B cell (primary cell): ENCODE data around the gene LRRC4C. TPM values are rescaled to one million over a fixed set of nuclear protein-coding genes. Genes with fewer than 3 reads are reported as not detected.

Experiments used
- ATAC-seq: fragments of 200-7000 bp; cut with Tn5 transposase; one replicate; pipeline ENCODE4 v1.10.0; 2021; ENCODE audit warnings: low read depth, mild to moderate bottlenecking, moderate number of reproducible peaks, moderate library complexity
- CTCF ChIA-PET: fragments of 350-600 bp; sonication (Branson Sonifier 250); formaldehyde crosslinking; loops from one replicate; lab custom pipeline; 2021; ENCODE audit warnings: antibody characterized with exemption, inconsistent platforms; lab: Charles Lee
- POLR2A ChIA-PET: fragments of 350-600 bp; sonication (Branson Sonifier 250); formaldehyde crosslinking; loops from one replicate; lab custom pipeline; 2021; ENCODE audit warnings: antibody characterized with exemption; lab: Charles Lee
- DNase-seq: peaks from one replicate; pipeline ENCODE4 v3.0.0; 2013
- H2AFZ ChIP-seq: 2 replicates; pipeline ENCODE4 v1.6.1; 2012; ENCODE audit warnings: mild to moderate bottlenecking, low read depth, low read length; ENCODE audit not compliant: insufficient read depth, poor library complexity, severe bottlenecking
- H3K27ac ChIP-seq, 2 donors: 1 replicate in 1 of 2; 2 replicates in 1 of 2; pipeline ENCODE4 v1.5.1; 2012 to 2013; ENCODE audit warnings: low read length in 2 of 2, mild to moderate bottlenecking in 2 of 2, moderate library complexity in 1 of 2
- H3K27me3 ChIP-seq, 4 experiments: fragments of 200-600 bp in 1 of 4; sonication (generic) in 1 of 4; replicated peaks in 1 of 4; 1 replicate in 2 of 4; 2 replicates in 2 of 4; pipeline versions ENCODE4 v1.6.1 to v1.7.0; 2013 to 2016; ENCODE audit warnings: low read length in 3 of 4, mild to moderate bottlenecking in 2 of 4, mixed read lengths in 1 of 4, moderate library complexity in 1 of 4; ENCODE audit not compliant: insufficient read depth in 4 of 4, control insufficient read depth in 3 of 4; ENCODE audit errors: control extremely low read depth in 1 of 4
- H3K36me3 ChIP-seq, 2 experiments: replicated peaks in 1 of 2; 1 replicate in 1 of 2; 2 replicates in 1 of 2; pipeline versions ENCODE4 v1.6.1 to v1.7.1; 2013; ENCODE audit warnings: low read length in 1 of 2; ENCODE audit not compliant: insufficient read depth in 2 of 2, control insufficient read depth in 1 of 2; ENCODE audit errors: control extremely low read depth in 1 of 2, extremely low read depth in 1 of 2
- H3K4me1 ChIP-seq, 2 donors: fragments of 200-600 bp in 1 of 2; sonication (generic) in 1 of 2; 1 replicate in 1 of 2; 2 replicates in 1 of 2; pipeline versions ENCODE4 v1.5.1 to v1.6.1; 2013 to 2017; ENCODE audit warnings: low read length in 2 of 2; ENCODE audit not compliant: control insufficient read depth in 2 of 2, insufficient read depth in 2 of 2
- H3K4me2 ChIP-seq: replicated peaks from 2 replicates; pipeline ENCODE3; 2012; ENCODE audit warnings: mild to moderate bottlenecking, low read depth, low read length; ENCODE audit not compliant: poor library complexity, severe bottlenecking
- H3K4me3 ChIP-seq, 5 experiments: fragments of 200-600 bp in 1 of 5; sonication (generic) in 1 of 5; 1 replicate in 3 of 5; 2 replicates in 2 of 5; pipeline versions ENCODE4 v1.5.1 to v1.7.0; 2011 to 2016; ENCODE audit warnings: low read length in 4 of 5, mild to moderate bottlenecking in 4 of 5, low read depth in 2 of 5, control low read depth in 1 of 5, moderate library complexity in 1 of 5; ENCODE audit not compliant: insufficient read depth in 1 of 5; ENCODE audit errors: control extremely low read depth in 1 of 5, extremely low read depth in 1 of 5
- H3K79me2 ChIP-seq: fragments of 200-600 bp; sonication (generic); one replicate; pipeline ENCODE4 v1.6.0; 2016; ENCODE audit warnings: low read length; ENCODE audit not compliant: control insufficient read depth, insufficient read depth
- H3K9ac ChIP-seq: fragments of 200-600 bp; sonication (generic); 2 replicates; pipeline ENCODE4 v1.6.1; 2017; ENCODE audit warnings: mild to moderate bottlenecking, low read length, moderate library complexity
- H3K9me3 ChIP-seq, 3 donors: one replicate each; pipeline versions ENCODE4 v1.6.1 to v1.7.1; 2013; ENCODE audit warnings: low read length in 2 of 3; ENCODE audit not compliant: control insufficient read depth in 2 of 3, insufficient read depth in 1 of 3; ENCODE audit errors: control extremely low read depth in 1 of 3
- H4K20me1 ChIP-seq: 2 replicates; pipeline ENCODE4 v1.6.0; 2012; ENCODE audit warnings: mild to moderate bottlenecking, low read length; ENCODE audit not compliant: insufficient read depth, control insufficient read depth, poor library complexity, severe bottlenecking
- H3K27ac Mint-ChIP-seq: one replicate; pipeline ENCODE4 v1.8.0; 2021; ENCODE audit warnings: mixed read lengths
- H3K27me3 Mint-ChIP-seq: one replicate; pipeline ENCODE4 v1.8.0; 2021; ENCODE audit warnings: mixed read lengths
- H3K4me1 Mint-ChIP-seq: one replicate; pipeline ENCODE4 v1.8.0; 2021; ENCODE audit warnings: mixed read lengths
- H3K4me3 Mint-ChIP-seq: one replicate; pipeline ENCODE4 v1.8.0; 2021; ENCODE audit warnings: mixed read lengths
- H3K9me3 Mint-ChIP-seq: one replicate; pipeline ENCODE4 v1.8.0; 2022; ENCODE audit warnings: mixed read lengths; ENCODE audit not compliant: insufficient read depth
- CTCF ChIP-seq: fragments of 200-600 bp; IDR thresholded peaks from one replicate; pipeline ENCODE4 v1.8.0; 2022; ENCODE audit warnings: antibody characterized with exemption, mild to moderate bottlenecking
- EZH2 ChIP-seq: IDR thresholded peaks from 2 replicates; pipeline ENCODE4 v1.6.1; 2012; ENCODE audit warnings: borderline replicate concordance, low read depth, mild to moderate bottlenecking, moderate library complexity, low read length; ENCODE audit not compliant: insufficient read depth, poor library complexity, severe bottlenecking
- WGBS: methylation state at CpG from one replicate; pipeline ENCODE4 v1.1.5; 2013; ENCODE audit warnings: missing lambda C conversion rate; ENCODE audit not compliant: insufficient coverage; 5-methylcytosine and 5-hydroxymethylcytosine counted together
- intact Hi-C: fragments of 100-400 bp; cut with micrococcal nuclease; formaldehyde crosslinking; loops from one replicate; pipeline ENCODE4 v1.10.0; 2022
- polyA plus RNA-seq: library from polyadenylated mRNA; depleted of rRNA; stranded (reverse); fragments of >200 nt; gene quantifications from 2 replicates; pipeline ENCODE4 v1.2.3, GENCODE V29; 2012
- total RNA-seq, 2 donors: library from RNA; stranded (reverse); fragments of 120-200 nt in 1 of 2; gene quantifications; 1 replicate in 1 of 2; 2 replicates in 1 of 2; pipeline versions ENCODE4 v1.2.3 to v1.2.4, GENCODE V29; 2013 to 2022

LRRC4C gene
- total and polyA plus RNA-seq, 2 donors (not counting 1 experiment from before 2014, with no cell fraction given), result 0.57 TPM; not detected in 1

GRCh38 chr11:40252236-40252635 is 1207.2 kb downstream of the LRRC4C start:
- Histone ChIP-seq H3K27me3 (no peaks in the 10 kb centered on the region), H3K9ac (no peak overlapping the region), H3K4me1 (no peaks in the 10 kb centered on the region), H3K4me3 (no peak overlapping the region), H3K36me3 (no peaks in the 10 kb centered on the region), H2AFZ (no peak overlapping the region), H3K9me3 (peaks cover 0 to 8% (median 0%) of the 10 kb centered on the region in 3 donors), H4K20me1 (no peaks in the 10 kb centered on the region), H3K4me2 (no peak overlapping the region), H3K79me2 (no peaks in the 10 kb centered on the region), H3K27ac (no peak overlapping the region)
- H3K4me1 Mint-ChIP-seq, result no peaks in the 10 kb centered on the region
- CTCF ChIA-PET, result no interaction called here
- WGBS, result no CpG with 5 or more reads among the region's 4 CpGs
- no peak overlapping the region for H3K4me3 Mint-ChIP-seq
- no peak for TF ChIP-seq CTCF
- TF ChIP-seq EZH2, result no peak
- ATAC-seq (no peak), DNase-seq (no peak)
- POLR2A ChIA-PET, result no interaction called here
- H3K9me3 Mint-ChIP-seq, result peaks cover 3% of the 10 kb centered on the region
- intact Hi-C loops, result no loop called here
- H3K27me3 Mint-ChIP-seq, result no peaks in the 10 kb centered on the region
- H3K27ac Mint-ChIP-seq, result no peak overlapping the region

- Histone ChIP-seq H2AFZ (no peak overlapping the region), H3K36me3 (no peaks in the 10 kb centered on the region), H4K20me1 (no peaks in the 10 kb centered on the region), H3K27ac (no peak overlapping the region), H3K4me3 (no peak overlapping the region), H3K9ac (no peak overlapping the region), H3K27me3 (no peaks in the 10 kb centered on the region), H3K4me1 (no peaks in the 10 kb centered on the region), H3K4me2 (no peak overlapping the region), H3K79me2 (no peaks in the 10 kb centered on the region), H3K9me3 (no peaks in the 10 kb centered on the region)
- H3K4me1 Mint-ChIP-seq, result no peaks in the 10 kb centered on the region
- DNase-seq (no peak), ATAC-seq (no peak)
- CTCF ChIA-PET, result no interaction called here
- no CpG with 5 or more reads among the region's 2 CpGs for WGBS
- H3K9me3 Mint-ChIP-seq, result peaks cover 2% of the 10 kb centered on the region
- TF ChIP-seq EZH2 (no peak), CTCF (no peak)
- POLR2A ChIA-PET, result no interaction called here
- intact Hi-C loops, result no loop called here
- no peak overlapping the region for H3K4me3 Mint-ChIP-seq
- no peaks in the 10 kb centered on the region for H3K27me3 Mint-ChIP-seq
- H3K27ac Mint-ChIP-seq, result no peak overlapping the region
Measured at GRCh38 chr11:40246983-40247382, 1212.5 kb downstream of the LRRC4C start.
